GM18508 (cell line): ENCODE data around the gene CBLIF.
"Not testable (repeated sequence)": the region's sequence is repeated elsewhere in the genome, so short reads cannot be mapped to it uniquely, and the experiment has no call there.

Experiments
- ATAC-seq: cut with Tn5 transposase; IDR thresholded peaks from one replicate; pipeline ENCODE4 v1.9.1; 2021; ENCODE audit warnings: moderate number of reproducible peaks; ENCODE audit not compliant: insufficient read depth, unreplicated experiment

CBLIF gene

DNA sequence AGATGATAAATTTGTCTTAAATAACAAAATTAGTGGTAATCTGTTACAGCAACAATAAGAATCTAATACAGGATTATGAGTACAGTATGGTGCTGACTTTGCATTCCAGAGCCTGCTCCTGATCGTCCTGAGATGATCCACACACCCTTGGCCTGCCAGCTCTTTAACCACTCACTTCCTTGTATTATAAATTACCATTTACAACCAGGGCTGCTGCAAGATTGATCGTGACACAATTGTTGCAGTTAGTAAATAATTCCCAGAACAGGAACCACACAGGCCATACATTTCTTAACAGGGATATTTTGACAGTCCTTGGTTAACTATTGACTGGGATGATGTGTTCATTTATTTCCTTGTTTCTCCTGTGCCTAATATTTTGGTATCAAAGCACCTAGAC is 3.8 kb upstream of the CBLIF start:
- ATAC-seq: no peak

DNA sequence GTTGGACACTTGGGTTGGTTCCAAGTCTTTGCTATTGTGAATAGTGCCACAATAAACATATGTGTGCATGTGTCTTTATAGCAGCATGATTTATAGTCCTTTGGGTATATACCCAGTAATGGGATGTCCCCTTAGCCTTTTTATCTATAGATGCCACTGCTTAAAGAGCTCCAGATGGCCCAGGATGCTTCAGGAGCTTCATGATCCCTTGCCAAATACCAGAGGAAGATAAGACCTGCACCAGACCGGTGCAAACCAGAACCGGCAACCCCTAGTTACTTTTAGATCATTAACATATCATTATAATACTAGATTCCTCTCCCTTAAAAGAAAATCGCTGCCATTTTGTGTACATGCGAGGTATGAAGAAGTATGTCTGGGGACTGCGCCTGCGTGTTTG is 3.1 kb upstream of the CBLIF start:
- not testable (repeated sequence) for ATAC-seq

DNA sequence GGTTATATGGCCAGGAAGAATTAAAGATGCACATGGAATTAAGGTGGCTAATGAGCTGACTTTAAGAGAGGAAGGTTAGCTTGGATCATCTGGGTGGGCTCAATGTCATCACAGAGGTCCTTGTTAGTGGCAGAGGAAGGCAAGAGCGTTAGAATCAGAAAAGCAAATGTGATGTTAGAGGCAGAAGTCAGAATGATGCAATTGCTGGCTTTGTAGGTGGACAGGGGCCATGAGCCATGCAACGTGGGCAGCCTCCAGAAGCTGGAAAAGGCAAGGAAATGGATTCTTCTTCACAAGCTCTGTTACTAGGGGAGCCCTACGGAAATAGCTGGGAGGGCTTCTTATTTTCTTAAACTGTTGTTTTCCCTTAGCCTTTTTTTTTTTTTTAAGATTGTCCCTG is 2.3 kb upstream of the CBLIF start:
- ATAC-seq: no peak

DNA sequence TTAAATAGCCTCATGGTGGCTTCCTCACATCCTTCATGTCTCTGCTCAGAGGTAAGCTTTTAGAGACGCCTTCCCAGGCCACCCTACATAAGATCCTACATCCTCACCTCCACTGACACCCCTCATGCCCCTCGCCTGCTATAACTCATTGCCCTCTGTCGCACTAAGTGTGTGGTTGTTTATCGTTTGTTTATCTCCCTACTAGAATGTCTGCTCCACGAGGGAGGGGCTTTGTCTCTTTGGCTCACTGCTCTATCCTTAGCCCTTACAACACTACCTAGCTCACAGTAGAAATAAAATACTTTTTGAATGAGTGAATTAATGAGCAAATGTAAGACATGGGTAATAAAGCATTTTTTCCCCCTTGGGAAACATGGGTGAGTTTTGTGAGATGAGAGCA is 1.3 kb upstream of the CBLIF start:
- ATAC-seq: no peak

DNA sequence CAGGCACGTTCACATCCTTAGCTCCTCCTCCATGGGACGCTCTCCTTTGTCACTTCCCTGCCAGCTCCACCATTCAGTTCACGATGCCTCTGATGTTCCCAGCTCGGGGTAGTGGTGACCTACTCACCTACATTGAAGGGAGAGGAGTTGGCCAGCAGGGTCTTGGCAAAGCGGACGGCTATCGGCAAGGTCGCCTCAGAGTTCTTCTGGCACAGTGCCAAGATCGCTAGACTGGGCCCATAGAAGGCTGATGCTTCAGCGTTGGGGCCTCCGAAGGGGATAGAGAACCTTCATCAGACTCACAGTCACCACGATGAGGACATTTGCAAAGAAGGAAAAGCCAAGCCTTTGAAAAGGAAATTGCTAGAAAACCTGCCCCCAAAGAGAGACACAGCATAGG is 3.0 kb downstream of the CBLIF start:
- ATAC-seq: no peak

DNA sequence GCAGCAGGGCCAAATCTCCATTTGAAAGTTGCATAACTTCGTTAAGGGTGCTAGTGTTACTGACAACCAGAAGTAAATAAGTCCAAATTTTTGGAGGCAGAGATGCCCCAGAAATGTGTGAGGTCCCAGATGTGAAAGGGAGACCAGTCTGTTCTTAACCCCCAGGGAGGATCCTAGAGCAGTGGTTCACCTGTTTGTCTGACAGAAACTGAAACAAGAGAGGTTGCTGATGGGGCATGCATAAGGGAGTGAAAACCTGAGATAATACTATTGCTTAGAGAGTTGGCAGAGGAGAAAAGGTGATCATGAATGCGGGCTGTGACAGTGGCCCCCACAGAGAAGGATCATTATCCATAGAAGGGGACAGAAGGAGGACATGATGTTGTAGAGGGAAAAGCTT is 3.8 kb downstream of the CBLIF start:
- no peak for ATAC-seq

DNA sequence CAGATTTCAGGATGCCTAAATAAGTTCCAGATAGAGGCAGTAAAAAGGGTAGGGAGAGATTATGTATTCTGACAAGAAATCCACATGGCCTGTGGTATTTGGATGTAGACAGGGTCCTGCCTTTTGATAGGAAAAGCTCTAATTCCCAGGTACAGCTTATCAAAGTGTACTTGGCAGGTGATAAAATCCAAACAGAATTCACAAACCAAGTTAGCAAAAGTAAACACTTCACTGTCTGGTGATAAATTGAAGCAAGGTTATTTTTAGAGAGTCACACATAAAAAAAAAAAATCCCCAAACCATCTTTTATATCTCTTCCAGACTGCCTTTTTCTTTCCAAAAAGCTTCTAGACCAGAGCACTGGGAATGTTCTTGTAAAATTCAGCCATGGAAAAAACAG is 5.7 kb downstream of the CBLIF start:
- no peak for ATAC-seq

DNA sequence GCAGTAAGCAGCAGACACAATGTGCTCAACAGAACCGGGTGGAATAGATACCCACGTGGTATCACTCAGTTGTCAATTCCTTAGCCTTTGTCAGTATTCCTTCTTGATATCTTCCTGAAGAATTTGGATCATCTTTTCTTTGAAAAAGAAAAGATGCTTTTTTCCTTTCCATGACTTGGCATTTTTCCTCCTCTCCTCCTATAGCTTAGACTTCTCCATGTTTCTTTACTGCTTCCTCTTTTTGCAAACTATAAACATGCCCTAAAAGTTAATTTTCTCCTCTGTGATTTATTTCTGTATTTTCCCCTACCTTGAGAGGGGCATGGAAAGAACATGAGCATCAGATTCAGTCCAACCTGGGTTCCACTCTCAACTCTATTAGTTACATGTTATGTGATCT is 11.7 kb downstream of the CBLIF start:
- ATAC-seq: no peak

DNA sequence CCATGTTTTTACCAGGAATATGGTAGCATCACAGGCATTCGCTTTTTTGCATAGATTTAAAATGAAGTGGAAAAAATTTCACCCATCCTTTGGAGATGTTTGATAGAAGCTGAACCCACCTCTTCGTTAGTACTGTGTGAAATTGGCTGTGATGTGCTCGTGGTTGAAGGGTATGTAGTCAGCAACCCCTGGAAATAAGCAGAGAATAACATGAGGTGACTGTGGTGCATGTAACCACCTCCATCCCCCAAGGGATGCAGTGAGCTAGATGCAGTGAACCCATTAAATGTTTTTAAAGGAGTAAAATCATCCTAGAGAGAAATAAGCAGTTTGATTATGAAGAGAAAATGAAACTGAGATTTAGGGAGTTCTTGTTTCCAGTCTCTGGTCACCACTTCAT is 15.9 kb downstream of the CBLIF start:
- no peak for ATAC-seq

DNA sequence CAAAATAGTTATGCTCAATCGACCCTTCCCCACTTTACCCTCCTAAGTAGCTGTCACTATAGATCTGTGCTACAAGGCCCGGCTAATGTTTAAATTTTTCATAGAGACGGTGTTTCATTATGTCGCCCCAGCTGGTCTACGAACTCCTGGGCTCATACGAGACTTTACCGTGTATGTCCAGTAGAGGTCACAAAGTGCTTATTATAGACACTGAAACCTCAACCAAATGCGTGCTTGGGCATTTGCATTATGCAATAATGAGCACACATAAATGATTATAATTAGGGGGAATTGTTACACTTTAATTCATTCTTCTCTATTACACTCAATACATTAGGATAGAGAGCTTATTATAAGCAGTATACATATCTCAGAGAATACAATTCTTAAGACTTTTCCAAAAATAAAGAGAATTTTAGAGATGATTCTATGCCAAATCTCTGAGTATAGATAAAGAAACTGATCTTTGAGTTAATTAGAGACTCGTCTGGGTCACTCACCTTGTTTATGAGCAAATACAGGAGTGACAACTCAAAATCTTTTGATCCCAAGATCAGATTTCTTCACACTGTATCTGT is 22.2 kb downstream of the CBLIF start:
- peak; percentile 73 for ATAC-seq

DNA sequence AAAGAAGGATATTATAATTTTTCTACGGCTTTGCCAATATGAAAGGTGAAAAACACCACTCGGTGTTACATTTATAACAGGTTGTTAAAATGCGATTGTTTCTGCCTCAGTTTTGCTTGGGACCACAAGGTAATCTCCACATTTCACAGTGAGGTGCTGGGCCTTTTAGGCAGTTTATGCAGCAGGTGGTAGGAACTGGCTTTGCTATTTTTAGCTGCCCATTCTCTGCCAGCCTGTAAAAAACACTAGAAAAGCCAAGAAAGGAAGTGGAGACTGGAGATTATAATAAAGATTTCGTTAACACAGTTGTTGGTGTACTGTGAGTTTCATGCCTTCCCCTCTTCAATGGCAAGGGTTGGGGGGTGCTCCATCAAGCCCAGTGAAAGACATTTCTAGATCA is 26.7 kb downstream of the CBLIF start:
- no peak for ATAC-seq

DNA sequence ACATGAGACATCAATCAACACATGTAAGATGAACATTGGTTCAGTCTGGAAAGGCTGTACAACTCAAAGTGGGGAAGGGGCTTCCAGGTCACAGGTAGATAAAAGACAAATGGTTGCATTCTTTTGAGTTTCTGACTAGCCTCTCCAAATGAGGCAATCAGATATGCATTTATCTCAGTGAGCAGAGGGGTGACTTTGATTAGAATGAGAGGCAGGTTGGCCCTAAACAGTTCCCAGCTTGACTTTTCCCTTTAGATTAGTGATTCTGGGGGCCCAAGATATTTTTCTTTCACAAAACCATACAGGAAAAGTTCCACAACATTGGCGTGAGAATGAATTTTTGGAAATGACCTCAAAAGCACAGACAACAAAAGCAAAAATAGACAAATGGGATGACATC is 28.9 kb downstream of the CBLIF start:
- ATAC-seq: not testable (repeated sequence)

DNA sequence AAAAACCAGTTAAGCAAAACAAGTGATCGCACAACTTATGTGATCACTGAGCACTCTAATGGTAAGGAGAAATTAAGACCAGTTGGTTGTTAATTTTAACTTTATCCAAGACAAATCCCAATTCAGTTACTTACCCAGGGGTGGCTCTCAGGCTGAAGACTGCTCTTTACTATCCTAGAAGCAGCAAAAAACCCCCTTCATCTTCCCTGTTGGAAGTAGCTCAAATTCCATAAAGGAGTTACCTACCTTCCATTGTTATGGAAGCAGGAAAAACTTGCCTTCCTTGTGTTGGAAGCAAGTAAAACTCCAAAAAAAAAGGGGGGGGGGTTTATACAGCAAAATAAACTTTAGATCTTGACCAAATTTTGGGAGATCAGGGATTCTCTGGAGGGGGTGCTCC is 29.5 kb downstream of the CBLIF start:
- ATAC-seq: no peak

DNA sequence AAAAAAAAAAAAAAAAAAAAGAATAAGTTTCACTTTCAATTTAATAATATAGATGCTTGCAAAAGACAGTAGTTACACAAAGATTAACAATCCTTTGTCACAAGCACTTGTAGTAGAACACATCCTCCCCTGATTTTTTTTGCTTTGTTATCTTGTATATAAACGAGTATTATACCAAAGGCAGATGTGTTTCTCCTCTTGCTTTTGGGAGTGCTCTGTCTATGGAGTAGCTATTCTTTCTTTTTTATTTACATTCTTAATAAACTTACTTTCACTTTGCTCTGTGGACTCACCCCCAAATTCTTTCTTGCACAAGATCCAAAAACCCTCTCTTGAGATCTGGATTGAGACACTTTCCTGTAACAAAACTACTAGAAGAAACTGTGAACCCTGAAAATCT is 31.3 kb downstream of the CBLIF start:
- no peak for ATAC-seq

DNA sequence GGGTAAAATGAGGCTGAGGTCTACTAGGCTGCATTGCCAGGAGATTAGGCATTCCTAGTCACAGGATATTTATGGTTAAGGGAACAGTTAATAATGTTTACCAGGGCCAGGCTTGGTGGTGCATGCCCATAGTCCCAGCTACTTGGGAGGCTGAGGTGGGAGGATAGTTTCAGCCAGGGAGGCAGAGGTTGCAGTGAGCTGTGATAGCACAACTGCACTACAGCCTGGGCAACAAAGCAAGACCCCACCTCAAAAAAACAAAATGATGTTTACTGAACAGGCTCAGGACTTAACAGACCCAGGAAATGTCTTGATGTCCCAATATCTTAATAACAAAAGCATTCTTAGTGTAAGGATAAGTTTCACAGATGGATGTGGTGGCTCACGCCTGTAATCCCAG is 31.9 kb downstream of the CBLIF start:
- no peak for ATAC-seq

DNA sequence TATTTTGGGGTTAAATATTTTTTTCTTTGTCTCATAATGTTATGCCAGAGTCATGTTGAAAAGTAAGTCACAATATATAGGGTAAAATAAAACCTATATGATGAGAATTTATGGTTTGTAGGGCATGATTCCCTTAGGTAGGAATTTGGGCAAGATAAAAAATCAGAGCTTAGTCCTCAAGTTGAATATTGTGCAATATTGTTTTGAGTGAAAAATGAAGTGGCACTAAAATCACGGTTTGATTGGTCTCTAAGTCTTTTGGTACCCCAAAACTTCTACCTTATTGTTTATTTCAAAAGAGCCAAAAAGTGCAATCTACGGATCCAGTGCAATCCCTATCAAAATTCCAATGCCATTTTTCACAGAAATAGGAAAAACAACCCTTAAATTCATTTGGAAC is 33.1 kb downstream of the CBLIF start:
- no peak for ATAC-seq

DNA sequence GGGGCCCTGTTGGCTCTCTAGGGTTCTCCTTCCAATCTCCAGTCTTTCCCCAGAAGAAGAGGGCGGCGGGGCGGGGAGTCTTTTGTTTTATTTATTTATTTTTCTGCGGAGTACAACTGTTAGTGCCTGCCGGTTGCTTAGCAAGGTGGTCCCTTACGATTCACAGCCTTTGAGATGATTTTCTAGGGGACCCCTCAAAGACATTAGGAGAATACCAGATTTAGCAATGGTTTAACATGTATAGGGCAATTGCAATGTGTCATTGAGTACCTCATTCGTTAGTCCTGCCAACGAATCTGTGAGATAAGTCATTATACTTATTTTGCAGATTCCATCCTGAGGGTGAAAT is 34.4 kb downstream of the CBLIF start:
- no peak for ATAC-seq

DNA sequence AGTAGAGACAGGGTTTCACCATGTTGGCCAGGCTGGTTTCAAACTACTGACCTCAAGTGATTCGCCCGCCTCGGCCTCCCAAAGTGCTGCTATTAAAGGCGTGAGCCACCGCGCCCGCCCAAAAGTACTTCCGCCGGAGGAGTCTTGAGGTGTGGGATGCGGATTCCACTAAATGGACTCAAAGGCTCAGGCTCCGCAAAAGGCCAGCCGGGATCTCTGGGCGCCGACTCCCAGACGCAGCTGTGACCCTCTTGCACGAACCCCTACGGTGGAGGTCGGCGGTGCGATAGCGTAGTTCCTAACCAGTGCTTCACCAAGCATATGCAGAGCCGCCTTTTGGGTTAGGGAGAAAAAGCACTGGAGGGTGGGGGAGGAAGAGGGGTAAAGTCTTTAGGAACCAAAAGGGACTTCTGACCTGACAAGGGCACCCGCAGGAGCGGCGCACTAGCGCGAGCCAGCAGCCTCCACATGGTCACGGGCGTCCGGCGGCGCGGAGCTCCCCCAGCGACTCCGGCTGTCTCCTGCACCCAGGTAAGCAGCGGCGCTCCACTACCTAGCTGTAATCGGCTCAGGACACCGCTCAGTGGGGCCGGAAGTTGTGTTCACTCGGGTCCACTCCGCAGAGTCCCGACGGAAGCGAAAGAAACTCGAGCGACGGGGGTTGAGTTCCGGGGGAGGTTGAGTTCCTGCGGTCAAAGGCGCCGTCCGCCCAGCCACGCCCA is 34.9 kb downstream of the CBLIF start, which contains the start of gene MRPL16:
Gene MRPL16 (minus strand): TSS at position 590 of the 722 bp plus-strand sequence. CDS start 120 bp downstream, at position 470.
- peak; percentile 86 for ATAC-seq

DNA sequence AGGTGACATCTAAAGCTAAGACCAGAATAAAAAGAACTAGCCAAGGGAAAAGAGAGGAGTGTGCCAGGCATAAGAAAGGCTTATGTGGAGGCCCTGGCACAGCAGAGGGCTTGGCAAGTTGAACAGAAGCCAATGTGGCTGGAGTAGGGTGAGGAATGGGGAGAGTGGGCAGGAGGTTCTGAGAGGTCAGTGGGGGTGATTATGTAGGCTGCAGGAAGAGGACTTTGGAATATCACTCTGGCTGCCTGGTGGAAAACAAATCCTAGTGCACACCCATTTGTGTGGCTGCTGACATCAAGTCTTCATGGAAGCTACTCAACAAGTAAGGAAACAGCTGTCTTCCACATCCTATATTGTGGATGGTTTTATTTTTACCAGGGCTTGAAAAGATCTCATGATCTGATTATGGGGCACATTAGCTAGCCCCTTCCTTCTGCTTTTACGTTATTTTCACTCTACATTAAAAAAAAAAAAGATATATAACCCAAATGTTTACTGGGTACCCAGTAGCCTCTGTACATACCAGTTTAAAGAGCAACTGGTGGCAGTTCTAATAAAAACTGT is 38.2 kb downstream of the CBLIF start:
- no peak for ATAC-seq

DNA sequence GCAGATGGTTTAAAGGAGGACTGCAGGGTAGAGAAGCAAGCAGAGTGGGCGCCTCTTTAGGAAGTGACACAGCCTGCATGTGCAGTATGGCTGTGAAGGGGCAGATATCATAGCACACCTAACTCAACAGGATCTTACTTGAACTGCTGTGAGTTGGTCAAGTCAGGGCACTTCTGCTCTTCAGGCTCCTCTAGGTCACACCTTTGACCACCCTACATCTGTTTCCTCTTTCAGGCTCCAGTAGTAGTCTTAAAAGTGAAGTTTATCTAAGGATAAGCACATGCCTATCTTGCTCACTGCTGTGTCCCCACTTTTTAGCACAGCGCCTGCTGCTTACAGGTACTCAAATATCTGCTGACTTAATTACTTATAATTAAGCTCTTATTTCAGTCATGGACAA is 41.2 kb downstream of the CBLIF start:
- ATAC-seq: no peak

DNA sequence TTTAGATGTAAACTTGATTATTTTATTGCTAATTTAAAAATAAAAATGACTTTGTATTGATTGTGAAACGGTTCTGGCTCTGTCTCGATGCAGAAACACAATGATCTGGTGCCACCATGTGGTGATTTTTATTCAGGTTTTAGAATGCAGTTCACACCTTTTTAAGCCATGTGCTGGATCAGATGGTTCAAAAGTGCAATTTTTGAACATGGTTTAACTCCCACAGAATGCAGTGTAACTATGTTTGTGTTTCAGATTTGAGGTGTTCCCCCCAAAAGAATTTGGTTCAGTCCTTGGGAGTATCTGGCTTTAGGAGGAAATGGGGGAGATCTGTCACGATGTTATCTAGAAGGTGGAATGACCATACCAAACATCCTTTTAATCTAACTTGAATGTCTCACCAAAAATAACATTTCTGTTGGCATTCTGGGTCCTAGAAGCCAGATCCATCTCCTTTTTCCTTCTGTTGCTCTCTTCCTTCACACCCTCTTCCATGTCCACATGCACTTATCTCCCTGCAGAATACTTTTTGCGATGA is 42.6 kb downstream of the CBLIF start:
- ATAC-seq: no peak
